K562 (cell line): ENCODE results near the gene METAP1. TPM values are rescaled to one million over a fixed set of nuclear protein-coding genes. Genes with fewer than 3 reads are reported as not detected.

ENCODE experiments used
- ATAC-seq: fragments of 200-7000 bp; cut with Tn5 transposase; 3 replicates; pipeline ENCODE4 v1.9.1; 2020; ENCODE audit warnings: moderate library complexity
- BruUV-seq: library from RNA; stranded (reverse); fragments of 400-500 nt; replicated peaks from 2 replicates; lab custom pipeline; 2021; lab: Mats Ljungman, UMichigan
- CTCF ChIA-PET: fragments of 300-600 bp; formaldehyde crosslinking; extraction: SDS; loops from one replicate; lab custom pipeline; 2021; ENCODE audit warnings: low intra/inter-chr PET ratio; lab: Yijun Ruan, JAX
- POLR2A ChIA-PET: fragments of 300-600, 350-650 bp; sonication (Branson Sonifier 250); formaldehyde crosslinking; extraction: SDS; loops from one replicate; lab custom pipeline; 2021; ENCODE audit warnings: antibody characterized with exemption, inconsistent platforms; lab: Yijun Ruan, JAX
- DNase-seq, 4 experiments: peaks; one replicate each; pipeline versions ENCODE4 v3.0.0 to v3.0.0-alpha.2; 2011 to 2018; ENCODE audit warnings: low spot score in 3 of 4, mixed read lengths in 3 of 4; ENCODE audit errors: extremely low read depth in 1 of 4
- FAIRE-seq: peaks from 2 replicates; lab custom pipeline; 2011; peaks lifted over from hg19 to GRCh38; lab: Jason Lieb, UNC
- H2AFZ ChIP-seq: 2 replicates; pipeline ENCODE4 v1.6.0; 2011; ENCODE audit warnings: low read depth, low read length, control low read depth, inconsistent platforms
- H3K27ac ChIP-seq: fragments of 200-600 bp; 3 replicates; pipeline ENCODE4 v1.8.0; 2011; ENCODE audit warnings: low read depth, mild to moderate bottlenecking, control low read depth, inconsistent platforms, low read length, moderate library complexity, mixed read lengths; ENCODE audit errors: extremely low read depth
- H3K27me3 ChIP-seq, 2 experiments: fragments of 300-600 bp in 1 of 2; 2 replicates in 1 of 2; 3 replicates in 1 of 2; pipeline versions ENCODE4 v1.6.0 to v1.8.0; 2011; ENCODE audit warnings: inconsistent platforms in 2 of 2, low read length in 2 of 2, mild to moderate bottlenecking in 1 of 2, mixed read lengths in 1 of 2, moderate library complexity in 1 of 2; ENCODE audit not compliant: control insufficient read depth in 2 of 2, insufficient read depth in 2 of 2
- H3K36me3 ChIP-seq: fragments of 300-600 bp; 3 replicates; pipeline ENCODE4 v1.8.0; 2011; ENCODE audit warnings: mild to moderate bottlenecking, low read length, inconsistent platforms; ENCODE audit not compliant: control insufficient read depth, insufficient read depth
- H3K4me1 ChIP-seq, 2 experiments: fragments of 200-600 bp in 1 of 2; replicated peaks in 1 of 2; 2 replicates in 1 of 2; 3 replicates in 1 of 2; pipeline versions ENCODE4 v1.5.1 to v1.8.0; 2011; ENCODE audit warnings: inconsistent platforms in 2 of 2, low read length in 2 of 2, mild to moderate bottlenecking in 1 of 2, mixed read lengths in 1 of 2, moderate library complexity in 1 of 2; ENCODE audit not compliant: control insufficient read depth in 2 of 2, insufficient read depth in 2 of 2
- H3K4me2 ChIP-seq: 2 replicates; pipeline ENCODE4 v1.6.1; 2011; ENCODE audit warnings: low read length, control low read depth, inconsistent platforms, mixed read lengths; ENCODE audit not compliant: insufficient read depth
- H3K4me3 ChIP-seq: fragments of 200-600 bp; sonication (generic), shearing (Covaris generic); 2 replicates; pipeline ENCODE4 v1.5.1; 2016; ENCODE audit warnings: control low read depth, inconsistent platforms
- H3K79me2 ChIP-seq: fragments of 200-600 bp; 3 replicates; pipeline ENCODE4 v1.8.0; 2011; ENCODE audit warnings: low read length, inconsistent platforms; ENCODE audit not compliant: control insufficient read depth, insufficient read depth
- H3K9ac ChIP-seq, 2 experiments: 2 replicates each; pipeline versions ENCODE4 v1.6.0 to v1.6.1; 2011; ENCODE audit warnings: low read depth in 2 of 2, low read length in 2 of 2, control low read depth in 1 of 2, inconsistent platforms in 1 of 2, mild to moderate bottlenecking in 1 of 2, mixed read lengths in 1 of 2; ENCODE audit not compliant: insufficient read depth in 1 of 2
- H3K9me1 ChIP-seq: one replicate; pipeline ENCODE4 v1.6.0; 2011; ENCODE audit warnings: inconsistent platforms, mild to moderate bottlenecking, low read length, moderate library complexity; ENCODE audit not compliant: control insufficient read depth, insufficient read depth
- H3K9me3 ChIP-seq: replicated peaks from 2 replicates; pipeline ENCODE4 v1.5.1; 2011; ENCODE audit warnings: low read depth, low read length, inconsistent platforms; ENCODE audit not compliant: control insufficient read depth, insufficient read depth
- H4K20me1 ChIP-seq: replicated peaks from 2 replicates; pipeline ENCODE4 v1.6.1; 2011; ENCODE audit warnings: low read length, inconsistent platforms, mixed read lengths; ENCODE audit not compliant: control insufficient read depth, insufficient read depth
- CBFA2T3 ChIP-seq: fragments of 450-650 bp; IDR thresholded peaks from 2 replicates; pipeline ENCODE4 v1.6.1; 2017
- HDAC1 ChIP-seq, 2 experiments: fragments of 450-650 bp; IDR thresholded peaks; 2 replicates each; pipeline ENCODE4 v1.6.1; 2016 to 2017; ENCODE audit warnings: inconsistent platforms in 1 of 2, mild to moderate bottlenecking in 1 of 2, moderate library complexity in 1 of 2
- ILK ChIP-seq: fragments of 450-650 bp; IDR thresholded peaks from 2 replicates; pipeline ENCODE4 v1.6.1; 2016; ENCODE audit warnings: missing genetic modification characterization, low read depth, mild to moderate bottlenecking, missing compliant biosample characterization, moderate library complexity, borderline replicate concordance
- LCOR ChIP-seq: sonication (generic); formaldehyde crosslinking; IDR thresholded peaks from 2 replicates; pipeline ENCODE4 v1.8.0; 2022; ENCODE audit warnings: mild to moderate bottlenecking, missing genetic modification reagents
- MTA2 ChIP-seq: fragments of 450-650 bp; IDR thresholded peaks from 2 replicates; pipeline ENCODE4 v1.6.1; 2016; ENCODE audit warnings: low read depth
- NFE2 ChIP-seq: IDR thresholded peaks from 2 replicates; pipeline ENCODE4 v1.6.1; 2014; ENCODE audit warnings: antibody characterized with exemption, low read depth
- RBM15 ChIP-seq: fragments of 200-400 bp; formaldehyde crosslinking; IDR thresholded peaks from 2 replicates; pipeline ENCODE4 v1.6.1; 2018; ENCODE audit warnings: mild to moderate bottlenecking, low read length, moderate library complexity; ENCODE audit not compliant: insufficient read depth
- RBM39 ChIP-seq: fragments of 200-400 bp; formaldehyde crosslinking; optimal IDR thresholded peaks from 2 replicates; pipeline ENCODE3; 2018; ENCODE audit warnings: low read depth, low read length
- SIRT6 ChIP-seq: IDR thresholded peaks from one replicate; pipeline ENCODE4 v1.6.1; 2012; ENCODE audit warnings: low read depth, mild to moderate bottlenecking, control low read depth, inconsistent platforms, low read length, moderate library complexity
- SLC30A9 ChIP-seq: fragments of 250-450 bp; sonication (Bioruptor Pico); IDR thresholded peaks from 2 replicates; pipeline ENCODE4 v1.8.0; 2022; ENCODE audit warnings: mild to moderate bottlenecking, moderate library complexity
- ZBTB17 ChIP-seq: fragments of 450-650 bp; formaldehyde crosslinking; IDR thresholded peaks from 2 replicates; pipeline ENCODE4 v1.4.0; 2020; ENCODE audit warnings: mild to moderate bottlenecking
- ZNF133 ChIP-seq: fragments of 250-450 bp; sonication (Bioruptor Pico); IDR thresholded peaks from 2 replicates; pipeline ENCODE4 v1.4.0; 2020; ENCODE audit warnings: mild to moderate bottlenecking
- ZNF274 ChIP-seq: IDR thresholded peaks from 2 replicates; pipeline ENCODE4 v1.6.1; 2011; ENCODE audit warnings: low read depth, mild to moderate bottlenecking, low read length, moderate library complexity, borderline replicate concordance
- WGBS: fragments of 100-300 bp; shearing (Covaris generic); methylation state at CpG from one replicate; pipeline ENCODE4 v1.1.6; 2016; ENCODE audit warnings: low coverage, mixed read lengths; ENCODE audit not compliant: insufficient coverage; ENCODE audit errors: missing lambda C conversion rate; 5-methylcytosine and 5-hydroxymethylcytosine counted together
- in situ Hi-C: fragments of 300-500 bp; cut with MboI; formaldehyde crosslinking; loops from 4 replicates; pipeline ENCODE4 v1.15.0; 2018; ENCODE audit warnings: inconsistent platforms, mixed read lengths
- intact Hi-C: fragments of 100-400 bp; cut with micrococcal nuclease; formaldehyde crosslinking; loops from 2 replicates; pipeline ENCODE4 v1.14.2; 2022
- polyA plus RNA-seq, 8 experiments: library from polyadenylated mRNA; depleted of rRNA in 4 of 8; stranded (reverse) in 5 of 8; unstranded in 3 of 8; fragments of >200 nt; fragmentation: Nextera tagmentation in 2 of 8; fragmentation: Illumina TruSeq in 1 of 8; extraction: Ambion mirVana in 2 of 8; extraction: Trizol in 1 of 8; gene quantifications; 2 replicates each; pipeline versions ENCODE4 v1.2.1 to v1.2.3, GENCODE V29; 2011 to 2014; ENCODE audit warnings: inconsistent platforms in 1 of 8, missing spikeins in 1 of 8
- total RNA-seq, 7 experiments: library from RNA; depleted of rRNA in 6 of 7; stranded (reverse); fragments of >200 nt in 6 of 7; fragmentation: Illumina TruSeq in 2 of 7; extraction: Trizol in 2 of 7; gene quantifications; 2 replicates each; pipeline versions ENCODE4 v1.2.1 to v1.2.3, GENCODE V29; 2011 to 2021; ENCODE audit warnings: low replicate concordance in 1 of 7
- TF ChIP-seq, protein P1 (sequence below): sonication (generic); formaldehyde crosslinking; IDR thresholded peaks from 2 replicates; pipeline ENCODE4 v1.8.0; 2023; ENCODE audit warnings: mild to moderate bottlenecking, missing genetic modification reagents
- TF ChIP-seq, protein P2 (sequence below): sonication (generic); IDR thresholded peaks from 2 replicates; pipeline ENCODE4 v1.6.1; 2016
- TF ChIP-seq, protein P3 (sequence below), 2 experiments: fragments of 450-650 bp in 1 of 2; sonication (generic) in 1 of 2; formaldehyde crosslinking in 1 of 2; IDR thresholded peaks in 1 of 2; conservative IDR thresholded peaks in 1 of 2; 2 replicates each; pipeline versions ENCODE4 v1.6.1 to v1.8.1; 2016 to 2023; ENCODE audit warnings: mild to moderate bottlenecking in 2 of 2, moderate library complexity in 2 of 2, inconsistent platforms in 1 of 2, missing genetic modification reagents in 1 of 2

Gene METAP1
- total and polyA plus RNA-seq, 9 of the 15 experiments (the other 6 are each of a cell fraction or from before 2014, with no cell fraction given) = 31.4 to 77.6 (median 59.5) TPM

DNA sequence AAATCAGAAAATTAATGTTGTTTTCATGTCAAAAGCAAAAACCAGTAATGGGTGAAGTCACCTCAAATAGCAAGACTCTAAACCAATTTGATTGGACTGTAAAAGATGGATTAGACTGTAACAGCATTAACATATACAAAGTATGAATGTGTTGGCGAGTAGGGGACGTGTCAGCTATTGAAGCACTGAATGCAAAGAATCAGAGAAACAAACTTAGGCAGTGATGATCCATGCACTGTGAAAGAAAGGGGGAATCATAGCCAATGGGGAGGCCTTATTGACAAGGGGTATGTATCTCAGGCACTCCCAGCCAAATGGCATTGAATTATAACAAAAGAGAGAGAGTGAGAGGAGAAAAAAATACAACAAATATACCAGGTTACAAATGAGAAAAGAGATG, 36.1 kb upstream of the METAP1 start (continued):
- TF ChIP-seq, protein P1, sequence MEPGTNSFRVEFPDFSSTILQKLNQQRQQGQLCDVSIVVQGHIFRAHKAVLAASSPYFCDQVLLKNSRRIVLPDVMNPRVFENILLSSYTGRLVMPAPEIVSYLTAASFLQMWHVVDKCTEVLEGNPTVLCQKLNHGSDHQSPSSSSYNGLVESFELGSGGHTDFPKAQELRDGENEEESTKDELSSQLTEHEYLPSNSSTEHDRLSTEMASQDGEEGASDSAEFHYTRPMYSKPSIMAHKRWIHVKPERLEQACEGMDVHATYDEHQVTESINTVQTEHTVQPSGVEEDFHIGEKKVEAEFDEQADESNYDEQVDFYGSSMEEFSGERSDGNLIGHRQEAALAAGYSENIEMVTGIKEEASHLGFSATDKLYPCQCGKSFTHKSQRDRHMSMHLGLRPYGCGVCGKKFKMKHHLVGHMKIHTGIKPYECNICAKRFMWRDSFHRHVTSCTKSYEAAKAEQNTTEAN = no peak
- TF ChIP-seq SLC30A9 (CRISPR knock-in tag) (no peak), SIRT6 (no peak), ZNF133 (CRISPR knock-in tag) (no peak), LCOR (CRISPR knock-in tag) (no peak), ILK (no peak), MTA2 (no peak)

DNA sequence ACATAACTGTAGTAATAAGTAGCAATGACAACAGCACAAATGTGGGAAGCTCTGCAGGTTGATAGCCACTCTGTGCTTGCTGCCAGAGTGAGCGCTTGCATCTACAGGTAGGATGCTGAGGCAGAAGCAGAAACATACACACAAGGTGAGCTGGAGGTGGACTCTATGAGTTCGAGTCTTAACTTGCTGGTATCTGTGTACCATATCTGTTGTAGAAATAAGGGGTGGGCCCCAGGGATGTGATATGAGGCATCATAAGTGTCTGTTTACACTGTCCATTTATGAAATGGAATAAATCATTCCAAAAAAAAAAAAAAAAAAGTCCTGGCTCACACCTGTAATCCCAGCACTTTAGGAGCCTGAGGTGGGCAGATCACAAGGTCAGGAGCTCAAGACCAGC, 33.8 kb upstream of the METAP1 start:
- WGBS = 39% methylated on average over 2 of the region's 2 CpGs
- H3K27ac ChIP-seq = no peak overlapping the region
- CTCF ChIA-PET = no interaction called here
- H3K27me3 ChIP-seq = no peaks in the 10 kb centered on the region
- FAIRE-seq = no peak
- no peak overlapping the region for H3K4me3 ChIP-seq
- no TSS peak for BruUV-seq
- no peak overlapping the region for H3K4me2 ChIP-seq
- no peaks in the 10 kb centered on the region for H3K9me1 ChIP-seq
- no peaks in the 10 kb centered on the region; the same call in 1 of the 2 replicates for H3K9me3 ChIP-seq
- H3K4me1 ChIP-seq = peaks cover 9 to 13% of the 10 kb centered on the region in 2 experiments; a peak in 4 of 5 replicates
- H3K79me2 ChIP-seq = no peaks in the 10 kb centered on the region
- H3K9ac ChIP-seq = no peak overlapping the region
- in situ Hi-C loops = no loop called here
- no peak for ATAC-seq
- POLR2A ChIA-PET = no interaction called here
- no peak overlapping the region for H2AFZ ChIP-seq
- no peaks in the 10 kb centered on the region for H4K20me1 ChIP-seq
- H3K36me3 ChIP-seq = no peaks in the 10 kb centered on the region
- no peak for DNase-seq
- intact Hi-C loops = no loop called here
- TF ChIP-seq RBM15 = no peak
- no peak for TF ChIP-seq CBFA2T3
- TF ChIP-seq, protein P2, sequence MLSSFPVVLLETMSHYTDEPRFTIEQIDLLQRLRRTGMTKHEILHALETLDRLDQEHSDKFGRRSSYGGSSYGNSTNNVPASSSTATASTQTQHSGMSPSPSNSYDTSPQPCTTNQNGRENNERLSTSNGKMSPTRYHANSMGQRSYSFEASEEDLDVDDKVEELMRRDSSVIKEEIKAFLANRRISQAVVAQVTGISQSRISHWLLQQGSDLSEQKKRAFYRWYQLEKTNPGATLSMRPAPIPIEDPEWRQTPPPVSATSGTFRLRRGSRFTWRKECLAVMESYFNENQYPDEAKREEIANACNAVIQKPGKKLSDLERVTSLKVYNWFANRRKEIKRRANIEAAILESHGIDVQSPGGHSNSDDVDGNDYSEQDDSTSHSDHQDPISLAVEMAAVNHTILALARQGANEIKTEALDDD = no peak
- TF ChIP-seq ZNF274 = no peak
- TF ChIP-seq NFE2 = no peak
- no peak for TF ChIP-seq RBM39
- no peak for TF ChIP-seq HDAC1 (IDR thresholded peaks at IDR 0.05)
- no peak for TF ChIP-seq ZBTB17 (CRISPR knock-in tag)
- TF ChIP-seq, protein P3, sequence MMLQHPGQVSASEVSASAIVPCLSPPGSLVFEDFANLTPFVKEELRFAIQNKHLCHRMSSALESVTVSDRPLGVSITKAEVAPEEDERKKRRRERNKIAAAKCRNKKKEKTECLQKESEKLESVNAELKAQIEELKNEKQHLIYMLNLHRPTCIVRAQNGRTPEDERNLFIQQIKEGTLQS (IDR thresholded peaks at IDR 0.05) = no peak
- TF ChIP-seq, protein P3 (CRISPR knock-in tag; conservative IDR thresholded peaks at IDR 0.05) = no peak
